Measurements from ENCODE around the gene ERO1B.
"Not testable (repeated sequence)": the region's sequence is repeated elsewhere in the genome, so short reads cannot be mapped to it uniquely, and the experiment has no call there.

Gene ERO1B, protein sequence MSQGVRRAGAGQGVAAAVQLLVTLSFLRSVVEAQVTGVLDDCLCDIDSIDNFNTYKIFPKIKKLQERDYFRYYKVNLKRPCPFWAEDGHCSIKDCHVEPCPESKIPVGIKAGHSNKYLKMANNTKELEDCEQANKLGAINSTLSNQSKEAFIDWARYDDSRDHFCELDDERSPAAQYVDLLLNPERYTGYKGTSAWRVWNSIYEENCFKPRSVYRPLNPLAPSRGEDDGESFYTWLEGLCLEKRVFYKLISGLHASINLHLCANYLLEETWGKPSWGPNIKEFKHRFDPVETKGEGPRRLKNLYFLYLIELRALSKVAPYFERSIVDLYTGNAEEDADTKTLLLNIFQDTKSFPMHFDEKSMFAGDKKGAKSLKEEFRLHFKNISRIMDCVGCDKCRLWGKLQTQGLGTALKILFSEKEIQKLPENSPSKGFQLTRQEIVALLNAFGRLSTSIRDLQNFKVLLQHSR

DNA sequence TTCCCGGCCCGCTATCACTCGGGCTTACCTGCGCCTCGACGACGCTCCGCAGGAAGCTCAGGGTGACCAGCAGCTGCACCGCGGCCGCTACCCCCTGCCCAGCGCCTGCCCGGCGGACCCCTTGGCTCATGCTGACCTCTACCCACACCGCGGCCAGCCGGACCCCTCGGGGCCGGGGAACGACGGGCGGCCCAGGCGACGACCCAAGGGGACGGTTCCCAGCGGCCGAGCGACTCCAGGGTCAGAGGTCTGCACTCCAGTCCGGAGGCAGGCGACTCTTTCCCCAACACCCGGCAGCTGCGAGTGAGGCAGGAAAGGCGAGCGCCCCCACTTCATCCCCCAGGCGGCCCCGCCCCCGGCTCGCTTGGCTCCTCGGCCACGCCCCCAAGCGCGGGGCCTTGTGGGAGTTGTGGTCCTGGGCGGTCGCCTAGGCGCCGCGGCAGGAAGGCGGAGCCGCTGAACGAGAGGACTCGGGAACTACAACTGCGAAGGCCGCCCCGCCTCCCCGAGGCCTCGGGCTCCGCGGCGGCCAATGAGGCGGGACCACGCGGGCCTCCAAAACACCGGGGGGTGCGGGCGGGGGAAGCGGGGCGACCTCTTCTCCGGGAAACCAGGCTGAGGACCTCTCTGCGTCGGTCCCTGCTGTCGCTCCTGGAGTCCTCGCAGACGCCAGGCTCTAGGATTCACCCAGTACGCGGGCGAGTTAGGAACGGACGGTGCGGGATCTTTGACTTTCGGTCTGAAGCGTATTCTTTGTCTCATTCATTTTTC lies at the start of gene ERO1B:
ERO1B (minus strand) TSS at position 305 of the 771 bp plus-strand sequence; CDS start at position 130, 175 bp downstream.
- DNase-seq: peak; percentile 98

DNA sequence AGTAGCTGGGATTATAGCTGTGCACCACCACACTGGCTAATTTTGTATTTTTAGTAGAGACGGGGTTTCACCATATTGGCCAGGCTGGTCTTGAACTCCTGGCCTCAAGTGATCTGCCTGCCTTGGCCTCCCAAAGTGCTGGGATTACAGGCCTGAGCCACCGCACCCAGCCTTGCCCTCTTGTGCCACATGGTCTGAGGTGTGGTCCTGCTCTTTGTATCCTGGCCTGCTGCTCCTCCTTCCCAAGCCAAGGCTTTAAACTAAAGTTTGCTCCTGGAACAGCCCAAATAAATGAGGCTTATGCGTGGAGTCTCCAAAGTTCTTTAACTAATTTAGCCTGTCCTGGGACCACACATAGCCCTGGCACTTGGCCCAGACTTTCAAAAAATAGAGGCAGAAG lies 49.7 kb upstream of the ERO1B start:
- not testable (repeated sequence) for DNase-seq

DNA sequence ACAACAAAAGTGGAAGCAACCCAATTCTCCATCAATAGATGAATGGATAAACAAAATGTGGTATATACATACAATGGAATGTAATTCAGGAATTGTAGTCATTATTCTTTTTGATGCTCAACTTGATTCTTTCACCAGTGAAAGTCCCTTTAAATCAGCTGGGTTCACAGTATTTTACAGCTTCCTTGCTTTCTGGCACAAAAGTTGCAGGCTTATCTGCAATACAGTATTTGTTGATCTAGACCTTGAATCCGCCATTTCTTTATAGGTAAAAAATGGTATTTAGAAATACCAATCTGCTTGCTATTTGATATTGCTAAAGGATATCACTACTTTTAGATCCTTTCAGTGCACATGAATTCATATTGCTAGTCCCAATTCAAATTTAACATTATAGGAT lies 44.7 kb upstream of the ERO1B start:
- DNase-seq: no peak

DNA sequence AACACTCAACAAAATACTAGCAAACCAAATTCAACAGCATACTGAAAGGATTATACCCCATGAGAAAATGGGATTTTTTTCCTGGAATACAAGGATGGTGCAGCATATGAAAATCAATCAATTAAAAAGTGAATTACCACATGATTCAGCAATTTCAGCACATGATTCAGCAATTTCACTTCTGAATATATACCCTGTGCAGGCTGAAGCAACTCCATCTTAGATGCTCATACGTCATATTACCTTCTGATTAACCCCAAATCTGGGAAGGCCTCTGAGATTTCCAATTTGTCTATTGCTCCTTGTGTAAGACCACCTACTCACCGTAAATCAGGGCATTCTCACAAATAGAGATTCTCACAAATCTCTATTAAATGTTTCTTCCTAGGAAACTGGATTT lies 43.8 kb upstream of the ERO1B start:
- DNase-seq: no peak

DNA sequence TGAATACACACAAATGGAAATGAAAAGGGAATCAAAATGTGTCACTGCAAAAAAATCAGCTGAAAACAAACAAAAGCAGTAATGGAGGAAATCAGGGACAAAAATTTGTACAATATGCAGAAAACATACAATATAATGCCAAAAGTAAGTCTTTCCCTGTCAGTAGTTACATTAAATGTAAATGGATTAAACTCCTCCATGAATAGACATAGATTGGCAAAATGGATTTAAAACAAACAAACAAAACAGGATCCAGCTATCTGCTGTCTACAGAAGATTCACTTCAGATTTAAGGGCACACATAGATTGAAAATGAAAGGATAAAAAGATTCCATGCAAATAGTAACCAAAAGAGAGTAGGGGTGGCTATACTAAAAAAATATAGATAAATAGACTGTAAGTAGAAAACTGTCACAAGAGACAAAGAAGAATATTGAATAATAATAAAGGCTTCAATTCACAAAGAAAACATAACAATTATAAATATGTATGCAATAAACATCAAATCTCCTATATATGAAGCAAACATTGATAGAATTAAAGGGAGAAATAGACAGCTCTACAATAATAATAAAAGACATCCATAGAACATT lies 42.2 kb upstream of the ERO1B start:
- DNase-seq: no peak

DNA sequence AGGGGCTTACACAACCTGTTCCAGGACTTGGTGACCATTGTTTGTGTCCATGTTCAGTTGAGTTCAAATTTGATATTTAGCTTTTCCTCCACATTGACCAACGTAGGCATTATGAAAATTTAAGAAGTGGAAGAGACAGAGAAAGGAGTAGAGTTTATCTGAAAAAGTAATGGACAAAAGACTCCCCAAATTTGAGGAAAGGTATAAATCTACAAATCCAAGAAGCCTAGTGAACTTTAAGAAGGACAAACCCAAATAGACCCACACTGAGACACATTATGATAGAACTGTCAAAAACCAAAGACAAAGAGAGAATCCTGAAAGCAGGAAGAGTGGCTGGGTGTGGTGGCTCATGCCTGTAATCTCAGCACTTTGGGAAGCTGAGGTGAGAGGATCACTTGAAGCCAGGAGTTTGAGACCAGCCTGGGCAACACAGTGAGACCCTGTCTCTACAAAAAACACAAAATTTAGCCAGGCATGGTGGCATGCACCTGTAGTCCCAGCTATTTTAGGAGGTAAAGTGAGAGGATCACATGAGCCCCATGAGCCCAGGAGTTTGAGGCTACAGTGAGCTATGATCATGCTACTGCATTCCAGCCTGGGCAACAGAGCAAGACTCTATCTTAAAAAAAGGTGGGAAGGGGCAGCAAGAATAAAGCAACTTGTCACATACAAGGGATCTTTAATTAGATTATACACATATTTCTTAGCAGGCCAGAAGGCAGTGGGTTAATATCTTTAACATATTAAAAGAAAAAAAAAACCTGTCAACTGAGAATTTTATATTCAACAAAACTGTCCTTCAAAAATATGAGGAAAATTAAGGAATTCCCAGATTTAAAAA lies 41.0 kb upstream of the ERO1B start:
- no peak for DNase-seq

DNA sequence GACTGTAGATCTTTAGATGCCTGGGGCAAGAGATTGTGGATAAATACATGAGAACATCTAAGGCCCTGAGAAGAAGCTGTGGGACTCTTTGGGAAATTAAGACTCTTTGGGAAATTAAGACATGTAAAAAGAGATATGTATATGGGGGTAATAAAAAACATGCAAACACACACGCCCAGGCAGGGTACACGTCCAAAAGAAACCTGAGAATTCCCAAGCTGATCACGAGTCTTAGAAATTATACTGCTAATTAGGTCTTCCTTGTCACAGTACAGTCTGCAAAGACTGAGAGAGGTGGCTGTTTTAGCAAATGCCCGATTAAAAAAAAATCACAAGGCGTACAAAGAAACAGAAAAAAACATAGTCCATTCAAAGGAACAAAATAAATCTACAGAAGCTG lies 39.3 kb upstream of the ERO1B start:
- DNase-seq: no peak

DNA sequence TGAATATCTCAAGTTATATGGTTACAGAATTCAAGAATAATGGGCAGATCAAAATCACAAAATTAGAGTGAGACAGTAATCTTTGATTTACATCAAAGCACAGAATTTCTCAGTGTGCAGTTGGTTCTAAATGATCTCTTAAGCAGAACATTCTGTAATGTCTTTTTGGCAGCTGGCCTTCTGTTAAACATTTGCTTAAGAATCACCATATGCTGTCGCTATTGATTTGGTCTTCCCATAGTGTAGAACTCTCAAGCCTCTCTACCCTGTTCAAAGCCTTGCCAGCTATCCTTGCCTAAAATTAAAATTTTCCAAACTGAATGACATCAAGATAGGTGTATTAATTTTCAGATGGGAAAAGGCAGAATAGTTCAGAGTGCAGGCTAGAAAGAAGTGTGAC lies 38.9 kb upstream of the ERO1B start:
- no peak for DNase-seq

DNA sequence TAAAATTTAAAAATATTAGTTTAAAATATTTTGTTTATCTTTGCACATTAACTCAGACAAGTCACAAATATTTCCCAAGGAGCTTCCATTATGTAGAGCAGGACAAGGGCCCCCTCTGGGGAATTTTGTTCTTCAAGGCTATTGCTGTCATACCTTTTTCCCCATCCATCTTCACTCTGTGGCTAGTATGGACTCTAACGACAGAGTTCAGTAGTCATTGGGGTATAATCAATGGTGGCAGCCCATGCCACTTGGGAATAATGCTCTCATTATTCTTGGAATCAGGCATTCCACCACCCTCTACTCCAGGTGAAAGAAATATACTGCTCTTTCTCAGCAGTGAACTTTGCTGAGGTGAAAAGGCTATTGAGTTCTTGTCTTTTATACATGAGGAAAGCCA lies 38.5 kb upstream of the ERO1B start:
- no peak for DNase-seq

DNA sequence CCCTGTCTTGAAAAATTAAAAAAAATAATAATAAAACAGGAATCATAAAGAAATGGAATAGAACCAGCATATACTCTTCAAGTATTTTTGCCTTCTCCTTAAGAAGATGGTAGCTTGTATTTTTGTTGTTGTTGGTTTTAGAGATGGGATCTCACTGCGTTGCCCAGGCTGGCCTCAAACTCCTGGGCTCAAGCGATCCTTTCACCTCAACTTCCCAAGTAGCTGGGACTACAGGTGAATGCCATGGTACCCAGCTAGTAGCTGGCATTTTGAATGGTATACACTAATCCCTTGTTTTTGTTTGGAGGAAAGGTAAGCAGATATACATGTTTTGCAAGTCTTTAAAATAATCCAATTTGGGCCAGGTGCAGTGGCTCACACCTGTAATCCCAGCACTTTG lies 34.7 kb upstream of the ERO1B start:
- DNase-seq: no peak

DNA sequence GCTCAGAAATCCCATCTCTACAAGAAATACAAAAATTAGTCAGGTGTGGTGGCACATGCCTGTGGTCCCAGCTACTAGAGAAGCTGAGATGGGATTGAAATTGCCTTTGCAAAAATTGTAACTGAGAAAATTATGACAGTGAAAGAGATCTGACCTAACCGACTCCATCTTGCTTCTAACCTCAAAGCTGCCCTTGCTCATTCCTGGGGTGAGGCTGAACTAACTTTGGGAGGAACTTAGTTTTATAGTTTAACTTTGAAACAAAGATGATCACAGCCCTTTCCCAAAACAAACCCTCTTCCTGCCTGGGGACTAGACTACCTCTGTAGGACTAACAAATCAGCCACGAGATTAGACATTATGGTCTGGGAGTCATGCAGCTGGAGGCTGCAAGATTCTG lies 33.8 kb upstream of the ERO1B start:
- DNase-seq: no peak

DNA sequence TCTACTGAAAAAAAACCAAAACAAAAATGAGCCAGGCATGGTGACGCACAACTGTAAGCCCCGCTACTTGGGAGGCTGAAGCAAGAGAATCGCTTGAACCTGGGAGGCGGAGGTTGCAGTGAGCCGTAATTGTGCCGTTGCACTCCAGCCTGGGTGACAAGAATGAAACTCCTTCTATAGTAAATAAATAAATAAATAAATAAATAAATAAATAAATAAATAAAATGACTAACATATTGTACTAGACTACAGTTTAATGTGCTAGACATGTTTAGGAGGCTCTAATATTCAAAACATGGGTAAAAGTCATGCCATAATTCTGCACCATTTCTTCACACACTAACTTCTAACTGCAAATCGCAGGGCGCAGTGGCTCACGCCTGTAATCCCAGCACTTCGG lies 33.3 kb upstream of the ERO1B start:
- DNase-seq: no peak

DNA sequence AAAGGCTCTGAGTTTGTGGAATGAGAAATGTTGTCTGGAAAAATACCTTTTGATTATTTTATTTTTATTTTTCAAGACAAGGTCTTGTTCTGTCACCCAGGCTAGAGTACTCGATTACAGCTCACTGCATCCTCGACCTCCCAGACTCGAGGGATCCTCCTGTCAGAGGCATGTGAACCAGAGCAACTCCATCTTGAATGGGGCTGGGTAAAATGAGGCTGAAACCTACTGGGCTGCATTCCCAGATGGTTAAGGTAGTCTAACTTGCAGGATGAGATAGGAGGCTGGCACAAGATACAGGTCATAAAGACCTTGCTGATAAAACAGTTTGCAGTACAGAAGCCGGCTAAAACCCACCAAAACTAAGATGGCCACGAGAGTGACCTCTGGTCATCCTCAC lies 32.3 kb upstream of the ERO1B start:
- DNase-seq: not testable (repeated sequence)

DNA sequence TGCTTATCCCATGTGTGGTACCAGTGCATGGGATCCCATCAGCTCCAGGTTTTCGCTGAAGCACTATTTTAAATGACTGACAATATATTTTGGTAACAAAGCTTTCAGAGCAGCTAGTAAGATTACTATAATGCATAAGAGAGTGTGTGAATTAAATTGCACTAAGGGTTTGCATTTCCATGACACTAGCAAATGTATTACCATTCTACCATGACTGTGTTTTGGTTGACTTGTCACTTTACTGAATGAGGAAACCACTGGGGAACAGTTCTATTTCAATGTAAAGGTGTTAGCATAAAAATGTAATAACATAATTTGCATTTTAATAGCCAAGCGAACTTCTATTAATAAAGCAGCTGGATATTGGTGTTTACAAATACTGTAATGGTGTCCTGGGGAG lies 31.7 kb upstream of the ERO1B start:
- DNase-seq: no peak

DNA sequence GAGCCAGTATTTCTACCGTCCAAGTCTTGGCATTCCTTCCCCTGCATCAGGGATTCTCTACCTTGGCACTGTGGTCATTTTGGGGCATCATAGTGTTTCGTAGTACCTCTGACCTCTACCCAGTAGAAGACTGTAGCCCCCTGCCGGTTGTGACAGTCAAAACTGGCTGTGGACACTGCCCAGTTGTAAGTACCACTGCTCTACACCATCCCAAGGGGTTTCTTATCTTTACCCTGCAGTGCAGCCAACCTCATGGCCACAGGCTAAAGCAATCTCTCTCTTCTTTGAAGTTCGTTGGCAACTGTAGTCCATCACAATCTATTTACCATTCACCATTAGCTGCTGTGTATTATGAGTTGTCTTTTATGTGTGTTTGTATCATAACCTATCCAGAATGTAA lies 29.3 kb upstream of the ERO1B start:
- DNase-seq: no peak

DNA sequence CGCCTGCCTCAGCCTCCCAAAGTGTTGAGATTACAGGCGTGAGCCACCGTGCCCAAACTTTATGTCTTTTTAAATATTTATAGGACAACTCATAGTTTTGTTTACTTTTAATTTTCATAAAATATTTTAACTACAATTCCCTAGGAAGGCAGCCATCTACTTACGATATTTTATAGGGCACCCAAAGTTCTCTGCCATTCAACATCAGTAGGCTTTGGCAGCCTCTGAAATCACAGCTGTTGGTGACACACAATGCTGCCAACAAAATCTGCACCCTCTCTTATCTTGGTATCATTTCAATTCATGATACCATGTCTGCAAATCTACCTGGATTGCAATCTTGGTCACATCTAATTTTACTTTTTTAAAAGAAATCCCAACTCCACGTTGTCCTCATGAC lies 27.1 kb upstream of the ERO1B start:
- DNase-seq: no peak

DNA sequence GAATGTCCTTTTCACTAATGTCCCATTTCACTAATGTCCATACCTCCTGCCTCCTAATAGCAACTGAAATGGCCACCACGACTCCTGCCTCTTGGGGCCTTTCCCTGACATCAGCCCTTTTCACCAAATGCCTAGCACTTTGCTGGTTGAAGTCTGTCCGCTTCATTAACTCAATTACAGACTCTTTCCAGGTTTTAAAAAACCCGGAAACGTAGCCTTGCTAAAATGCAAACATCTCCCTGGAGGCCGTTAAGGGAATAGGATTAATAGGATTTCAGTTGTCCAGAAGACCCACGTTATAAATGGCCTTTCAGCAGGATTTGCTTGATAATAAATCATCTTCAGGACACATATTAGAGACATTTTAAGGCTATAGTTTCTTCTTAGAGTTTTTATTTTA lies 25.7 kb upstream of the ERO1B start:
- DNase-seq: no peak

DNA sequence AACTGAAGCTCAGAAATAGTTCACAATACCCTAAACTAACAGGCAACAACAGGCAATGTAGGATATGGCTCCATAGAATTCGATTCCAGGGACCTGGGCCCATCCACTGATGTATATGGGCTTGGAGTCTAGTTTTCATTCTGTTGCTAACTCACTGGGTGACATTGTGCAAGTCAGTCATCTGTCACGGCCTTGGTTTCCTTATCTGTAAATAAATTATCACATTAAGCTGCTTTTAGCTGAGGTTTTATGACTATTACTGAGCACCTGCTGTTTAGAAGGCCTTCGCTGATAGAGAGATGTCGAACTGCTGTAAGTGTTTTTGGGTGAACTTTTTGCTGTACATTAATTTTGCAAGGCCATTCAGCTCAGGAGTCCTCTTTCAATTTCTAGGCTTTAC lies 22.9 kb upstream of the ERO1B start:
- no peak for DNase-seq

DNA sequence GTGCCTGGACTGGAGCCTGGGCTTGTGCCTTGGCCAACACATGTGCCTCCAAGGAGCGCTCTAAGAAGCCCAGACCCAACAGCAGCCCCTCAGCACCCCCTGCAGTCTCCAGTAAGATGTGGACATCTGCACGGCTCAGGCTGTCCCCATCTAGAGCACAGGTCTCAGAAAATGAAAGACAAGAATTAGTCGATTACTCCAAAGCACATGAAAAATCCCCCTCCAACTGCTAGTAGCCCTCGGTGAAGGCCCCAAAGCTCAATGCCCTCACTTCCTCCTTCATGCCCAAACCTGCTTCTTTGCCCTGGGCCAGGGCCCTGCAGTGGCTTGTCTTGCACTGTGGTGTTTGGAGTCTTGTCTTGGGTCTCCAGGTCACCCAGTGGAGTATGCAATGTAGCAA lies 21.9 kb upstream of the ERO1B start:
- DNase-seq: no peak

DNA sequence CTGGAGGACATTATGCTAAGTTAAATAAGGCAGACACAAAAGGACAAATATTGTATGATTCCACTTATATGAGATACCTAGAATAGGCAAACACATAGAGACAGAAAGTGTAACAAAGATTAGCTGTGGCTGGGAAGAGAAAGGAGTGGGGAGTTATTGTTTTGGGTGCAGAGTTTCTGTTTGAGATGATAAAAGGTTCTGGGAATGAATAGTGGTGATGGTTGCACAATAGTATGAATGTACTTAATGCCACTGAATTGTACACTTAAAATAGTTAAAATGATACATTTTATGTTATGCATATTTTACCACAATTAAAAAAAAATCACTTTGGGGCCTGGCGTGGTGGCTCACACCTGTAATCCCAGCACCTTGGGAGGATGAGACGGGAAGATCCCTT lies 21.2 kb upstream of the ERO1B start:
- DNase-seq: no peak

DNA sequence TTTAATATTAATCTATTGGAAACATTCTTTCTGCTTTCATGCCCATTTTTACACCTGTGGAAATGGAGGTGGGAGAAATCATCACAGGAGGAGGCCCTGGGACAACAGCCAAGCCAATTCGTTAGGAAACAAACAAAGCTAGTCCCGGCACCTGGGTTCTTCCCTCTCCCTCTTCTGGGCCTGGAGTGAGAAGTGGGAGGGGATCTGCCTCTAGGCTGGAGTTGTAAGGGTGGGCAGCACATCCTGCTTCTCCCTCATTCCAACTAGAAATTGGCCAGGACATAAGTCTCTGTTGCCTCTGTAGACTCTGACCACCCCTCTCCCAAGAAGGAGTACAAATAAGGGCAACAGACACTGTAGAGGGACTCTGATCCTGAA lies 20.2 kb upstream of the ERO1B start:
- no peak for DNase-seq

DNA sequence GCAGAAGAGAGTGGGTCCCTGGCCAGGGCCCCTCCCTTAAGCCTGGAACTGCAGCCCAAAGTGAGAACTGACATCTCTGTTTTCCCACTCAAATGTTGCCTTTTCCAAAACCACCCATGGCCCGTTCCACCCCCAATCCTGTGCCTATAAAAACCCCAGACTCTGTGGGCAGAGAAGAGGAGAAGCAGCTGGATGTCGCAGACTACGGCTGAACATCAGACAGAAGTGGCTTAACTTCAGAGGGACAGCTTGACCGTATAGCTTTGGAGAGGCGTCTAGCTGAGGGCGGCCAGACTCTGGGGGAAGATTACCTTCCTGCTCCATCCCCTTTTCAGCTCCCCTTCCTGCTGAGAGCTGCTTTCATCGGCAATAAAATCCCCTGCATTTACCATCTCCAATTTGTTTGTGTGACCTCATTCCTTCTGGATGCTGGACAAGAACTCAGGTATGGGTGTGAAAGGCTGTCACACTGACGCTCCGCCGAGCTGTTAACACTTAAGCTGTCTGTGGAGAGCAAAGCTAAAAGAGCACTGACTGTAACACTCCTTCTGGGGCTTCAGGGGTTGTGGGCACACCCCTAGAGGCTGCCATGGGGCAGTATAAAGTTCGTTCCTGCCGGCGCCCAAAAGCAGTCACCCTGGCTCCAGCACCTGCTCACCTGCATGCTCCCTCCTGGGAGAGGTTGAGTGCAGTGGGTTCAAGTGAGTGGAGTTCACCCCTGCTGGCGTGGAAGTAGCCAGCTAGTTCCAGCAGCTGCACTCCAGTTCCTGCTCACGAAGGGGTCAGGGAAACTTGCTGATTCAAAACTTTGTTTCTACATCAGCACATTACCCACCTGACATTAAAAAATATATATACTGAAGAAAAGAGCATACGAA lies 19.6 kb upstream of the ERO1B start:
- no peak for DNase-seq

Data from activated CD8-positive, alpha-beta memory T cell treated with anti-CD3 and anti-CD28 coated beads, Interleukin-2, amount 50 U/mL, for 4 hours (primary cell).